SK-N-SH (cell line): ENCODE measurements around the gene SCAPER. TPM values are rescaled to one million over a fixed set of nuclear protein-coding genes. Genes with fewer than 3 reads are reported as not detected.
"Not testable (repeated sequence)": the region's sequence is repeated elsewhere in the genome, so short reads cannot be mapped to it uniquely, and the experiment has no call there.

Source experiments
- CTCF ChIA-PET: fragments of 300-600, 350-600 bp; formaldehyde crosslinking; extraction: SDS; loops from one replicate; lab custom pipeline; 2021; lab: Yijun Ruan, JAX
- POLR2A ChIA-PET: fragments of 350-600 bp; sonication (Branson Sonifier 250); formaldehyde crosslinking; extraction: SDS; loops from one replicate; lab custom pipeline; 2020; ENCODE audit warnings: antibody characterized with exemption, inconsistent platforms; lab: Yijun Ruan, JAX
- DNase-seq: peaks from one replicate; pipeline ENCODE4 v3.0.0; 2012
- H2AFZ ChIP-seq: fragments of 200-600 bp; sonication (generic); 2 replicates; pipeline ENCODE4 v1.8.1; 2016; ENCODE audit warnings: antibody characterized with exemption, mild to moderate bottlenecking, low read depth
- H3F3A ChIP-seq: fragments of 200-600 bp; sonication (generic); replicated peaks from 2 replicates; pipeline ENCODE3; 2016; ENCODE audit warnings: antibody characterized with exemption, mild to moderate bottlenecking; ENCODE audit not compliant: insufficient read depth
- H3K27ac ChIP-seq, 2 experiments: fragments of 200-500 bp in 1 of 2; fragments of 200-600 bp in 1 of 2; sonication (Bioruptor generic) in 1 of 2; sonication (generic), shearing (Covaris generic) in 1 of 2; 2 replicates each; pipeline versions ENCODE4 v1.5.1 to v1.6.1; 2014 to 2016; ENCODE audit warnings: low read depth in 2 of 2, inconsistent platforms in 1 of 2, low read length in 1 of 2, mild to moderate bottlenecking in 1 of 2, mixed read lengths in 1 of 2
- H3K27me3 ChIP-seq: fragments of 200-600 bp; sonication (generic), shearing (Covaris generic); 2 replicates; pipeline ENCODE4 v1.6.1; 2016; ENCODE audit warnings: mixed run types; ENCODE audit not compliant: insufficient read depth
- H3K36me3 ChIP-seq, 2 experiments: fragments of 200-500 bp in 1 of 2; fragments of 200-600 bp in 1 of 2; sonication (Bioruptor generic) in 1 of 2; sonication (generic) in 1 of 2; replicated peaks in 1 of 2; 2 replicates each; pipeline versions ENCODE3 to v1.5.1; 2014 to 2016; ENCODE audit warnings: low read length in 1 of 2, mild to moderate bottlenecking in 1 of 2; ENCODE audit not compliant: insufficient read depth in 2 of 2, control insufficient read depth in 1 of 2
- H3K4me1 ChIP-seq, 2 experiments: fragments of 200-500 bp in 1 of 2; fragments of 200-600 bp in 1 of 2; sonication (Bioruptor generic) in 1 of 2; sonication (generic), shearing (Covaris generic) in 1 of 2; 2 replicates each; pipeline versions ENCODE4 v1.5.1 to v1.6.1; 2014 to 2016; ENCODE audit warnings: low read depth in 1 of 2, low read length in 1 of 2, mixed run types in 1 of 2; ENCODE audit not compliant: insufficient read depth in 2 of 2, control insufficient read depth in 1 of 2
- H3K4me2 ChIP-seq: fragments of 200-600 bp; sonication (generic), shearing (Covaris generic); 2 replicates; pipeline ENCODE4 v1.6.1; 2017; ENCODE audit warnings: mixed run types
- H3K4me3 ChIP-seq, 2 experiments: fragments of 200-500 bp in 1 of 2; fragments of 200-600 bp in 1 of 2; sonication (Bioruptor generic) in 1 of 2; sonication (generic), shearing (Covaris generic) in 1 of 2; 2 replicates each; pipeline versions ENCODE4 v1.5.1 to v1.8.1; 2014 to 2016; ENCODE audit warnings: low read depth in 2 of 2, inconsistent platforms in 1 of 2, low read length in 1 of 2, mild to moderate bottlenecking in 1 of 2, mixed read lengths in 1 of 2, moderate library complexity in 1 of 2
- H3K79me2 ChIP-seq: fragments of 200-600 bp; sonication (generic); 2 replicates; pipeline ENCODE4 v1.8.1; 2017; ENCODE audit warnings: mild to moderate bottlenecking; ENCODE audit not compliant: insufficient read depth
- H3K9ac ChIP-seq: fragments of 200-600 bp; sonication (generic); 2 replicates; pipeline ENCODE4 v1.6.1; 2017; ENCODE audit warnings: mixed run types
- H3K9me2 ChIP-seq: fragments of 200-600 bp; sonication (generic); 2 replicates; pipeline ENCODE4 v1.6.1; 2017; ENCODE audit warnings: mixed run types
- H3K9me3 ChIP-seq: fragments of 200-600 bp; sonication (generic); 2 replicates; pipeline ENCODE4 v1.6.1; 2017; ENCODE audit warnings: mixed run types, mild to moderate bottlenecking, moderate library complexity
- H4K20me1 ChIP-seq: fragments of 200-600 bp; sonication (generic); 2 replicates; pipeline ENCODE4 v1.6.1; 2017; ENCODE audit warnings: mild to moderate bottlenecking, mixed run types; ENCODE audit not compliant: insufficient read depth
- CHD2 ChIP-seq: fragments of 150-350 bp; IDR thresholded peaks from 2 replicates; pipeline ENCODE4 v1.6.1; 2018; ENCODE audit warnings: low read length; ENCODE audit not compliant: partially characterized antibody
- ELF1 ChIP-seq: IDR thresholded peaks from 2 replicates; pipeline ENCODE4 v1.4.0; 2012
- FOXJ3 ChIP-seq: sonication (generic); formaldehyde crosslinking; IDR thresholded peaks from 2 replicates; pipeline ENCODE4 v1.5.1; 2020; ENCODE audit warnings: mild to moderate bottlenecking, missing genetic modification reagents
- GABPA ChIP-seq: IDR thresholded peaks from 2 replicates; pipeline ENCODE4 v1.4.0; 2012; ENCODE audit warnings: low read depth, mild to moderate bottlenecking
- GATA2 ChIP-seq: sonication (generic); formaldehyde crosslinking; IDR thresholded peaks from 2 replicates; pipeline ENCODE4 v1.5.0; 2020; ENCODE audit warnings: mild to moderate bottlenecking, missing genetic modification reagents
- JUND ChIP-seq: IDR thresholded peaks from 2 replicates; pipeline ENCODE4 v1.4.0; 2012
- WGBS: methylation state at CpG from one replicate; pipeline ENCODE4 v1.1.6; 2017; ENCODE audit warnings: low lambda C conversion rate; 5-methylcytosine and 5-hydroxymethylcytosine counted together
- polyA plus RNA-seq, 3 experiments: library from polyadenylated mRNA; depleted of rRNA; stranded (reverse); fragments of >200 nt; gene quantifications; 2 replicates each; pipeline ENCODE4 v1.2.3, GENCODE V29; 2012
- TF ChIP-seq, protein P1 (sequence below): IDR thresholded peaks from 2 replicates; pipeline ENCODE4 v1.4.0; 2012; ENCODE audit warnings: low read depth
- TF ChIP-seq, protein P2 (sequence below): IDR thresholded peaks from 2 replicates; pipeline ENCODE4 v1.4.0; 2012; ENCODE audit warnings: low read depth, borderline replicate concordance

Gene SCAPER
- polyA plus RNA-seq, 1 of the 3 experiments (the other 2 are of a cell fraction), result 1.8 TPM

DNA sequence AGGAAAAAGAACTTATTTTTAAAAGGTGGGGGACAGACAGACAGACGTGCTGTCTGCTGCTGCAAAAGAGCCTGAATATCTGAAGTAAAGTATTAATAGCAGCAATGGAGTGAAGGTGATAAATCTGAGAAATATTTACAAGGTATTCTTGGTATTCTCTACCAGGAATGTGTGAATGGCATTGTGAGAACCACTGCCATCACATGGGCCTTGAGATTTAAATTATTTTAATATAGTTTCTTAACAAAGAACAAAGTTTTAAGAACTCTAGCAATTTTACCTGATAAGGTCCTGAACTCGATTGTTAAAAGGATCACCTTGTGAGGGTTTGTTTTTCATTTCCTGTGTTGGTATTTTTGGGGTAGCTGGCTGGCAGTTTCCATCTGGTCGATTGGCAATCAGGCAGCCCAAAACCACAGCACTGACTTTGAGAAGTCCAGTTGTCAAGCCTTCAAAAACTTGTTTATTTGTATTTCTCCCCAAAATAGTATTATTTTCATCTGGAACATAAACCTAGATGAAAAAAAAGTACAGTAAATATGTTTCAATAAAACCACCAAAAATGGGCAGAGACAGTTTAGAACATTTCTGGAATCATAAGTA lies 471.2 kb downstream of the SCAPER start:
- H3K9me3 ChIP-seq, result no peaks in the 10 kb centered on the region
- no peaks in the 10 kb centered on the region for H3K36me3 ChIP-seq
- H3K4me1 ChIP-seq, result no peaks in the 10 kb centered on the region
- no peaks in the 10 kb centered on the region for H3K79me2 ChIP-seq
- POLR2A ChIA-PET, result no interaction called here
- no peak overlapping the region for H3K9ac ChIP-seq
- H2AFZ ChIP-seq, result no peak overlapping the region
- no peak overlapping the region for H3K4me3 ChIP-seq
- no peak for DNase-seq
- no peak overlapping the region; a peak in 1 of 4 replicates for H3K27ac ChIP-seq
- H3K9me2 ChIP-seq, result no peaks in the 10 kb centered on the region
- H3K4me2 ChIP-seq, result no peak overlapping the region
- H4K20me1 ChIP-seq, result no peaks in the 10 kb centered on the region
- no peaks in the 10 kb centered on the region for H3F3A ChIP-seq
- CTCF ChIA-PET, result no interaction called here
- TF ChIP-seq JUND, result peak; percentile 4; the same call in 1 of the 2 replicates
- TF ChIP-seq CHD2, result no peak
- TF ChIP-seq, all 33 proteins: peak for 1
- WGBS, result 37% methylated on average over 3 of the region's 3 CpGs
- H3K27me3 ChIP-seq, result no peaks in the 10 kb centered on the region

DNA sequence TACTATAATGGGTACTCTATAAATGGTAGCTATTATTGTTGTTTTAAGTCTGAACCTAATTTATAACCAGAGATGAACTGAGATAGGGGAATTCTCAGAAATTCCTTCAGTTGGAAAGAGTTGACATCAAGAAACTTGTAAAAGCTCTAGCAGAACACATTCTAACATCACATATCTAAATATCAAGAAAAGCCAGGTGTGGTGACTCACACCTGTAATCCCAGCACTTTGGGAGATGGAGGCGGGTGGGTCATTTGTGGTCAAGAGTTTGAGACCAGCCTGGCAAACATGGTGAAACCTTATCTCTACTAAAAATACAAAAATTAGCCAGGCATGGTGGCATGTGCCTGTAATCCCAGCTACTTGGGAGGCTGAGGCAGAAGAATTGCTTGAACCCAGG lies 472.1 kb downstream of the SCAPER start:
- H3K9ac ChIP-seq, POLR2A ChIA-PET, DNase-seq: not testable (repeated sequence)

DNA sequence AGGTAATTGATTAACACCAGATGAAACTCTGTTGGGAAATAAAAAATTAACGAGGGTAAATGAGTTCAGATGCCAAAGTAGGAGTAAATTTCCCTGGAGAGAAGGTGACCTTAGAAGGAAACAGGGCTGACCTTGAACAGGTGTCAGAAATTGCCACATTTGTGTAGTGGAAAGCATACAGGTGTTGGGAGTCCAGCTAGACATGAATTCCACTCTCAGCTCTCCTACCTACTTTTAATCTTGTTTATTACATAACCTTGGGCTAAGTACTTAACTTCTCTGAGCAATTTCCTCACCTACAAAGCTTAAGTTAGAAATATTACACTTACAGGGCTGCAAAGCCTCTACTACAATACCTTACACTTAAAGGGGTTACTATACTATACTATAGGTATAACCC lies 472.5 kb downstream of the SCAPER start:
- Histone ChIP-seq H3K4me2 (no peak overlapping the region), H3K9me3 (no peaks in the 10 kb centered on the region), H3K36me3 (no peaks in the 10 kb centered on the region), H3K4me1 (no peaks in the 10 kb centered on the region), H4K20me1 (no peaks in the 10 kb centered on the region), H3K27ac (no peak overlapping the region), H3K4me3 (no peak overlapping the region), H3K9ac (no peak overlapping the region), H3K27me3 (no peaks in the 10 kb centered on the region), H2AFZ (no peak overlapping the region), H3K79me2 (no peaks in the 10 kb centered on the region), H3F3A (no peaks in the 10 kb centered on the region), H3K9me2 (no peaks in the 10 kb centered on the region)
- ChIA-PET POLR2A (no interaction called here), CTCF (interaction anchor here (1.1 to 1.2 kb wide), 2 partner anchors 53 to 243 kb away, joined by 3 to 5 read pairs; no protein-coding TSS in a partner anchor)
- 33% methylated on average over 1 of the region's 1 CpG for WGBS
- TF ChIP-seq, protein P1, sequence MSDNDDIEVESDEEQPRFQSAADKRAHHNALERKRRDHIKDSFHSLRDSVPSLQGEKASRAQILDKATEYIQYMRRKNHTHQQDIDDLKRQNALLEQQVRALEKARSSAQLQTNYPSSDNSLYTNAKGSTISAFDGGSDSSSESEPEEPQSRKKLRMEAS, result no peak
- no peak for TF ChIP-seq ELF1
- no peak for TF ChIP-seq JUND
- TF ChIP-seq GATA2 (CRISPR knock-in tag), result no peak
- TF ChIP-seq, protein P2, sequence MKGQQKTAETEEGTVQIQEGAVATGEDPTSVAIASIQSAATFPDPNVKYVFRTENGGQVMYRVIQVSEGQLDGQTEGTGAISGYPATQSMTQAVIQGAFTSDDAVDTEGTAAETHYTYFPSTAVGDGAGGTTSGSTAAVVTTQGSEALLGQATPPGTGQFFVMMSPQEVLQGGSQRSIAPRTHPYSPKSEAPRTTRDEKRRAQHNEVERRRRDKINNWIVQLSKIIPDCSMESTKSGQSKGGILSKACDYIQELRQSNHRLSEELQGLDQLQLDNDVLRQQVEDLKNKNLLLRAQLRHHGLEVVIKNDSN, result no peak
- no peak for TF ChIP-seq FOXJ3
- no peak for TF ChIP-seq GABPA
- no peak for DNase-seq

More for the DNA sequence above, 472.1 kb downstream of the SCAPER start:
- WGBS, result 92% methylated on average over 1 of the region's 1 CpG
- not testable (repeated sequence) for H3F3A ChIP-seq, H3K4me1 ChIP-seq, H3K36me3 ChIP-seq, H3K79me2 ChIP-seq, H3K27me3 ChIP-seq, H3K4me3 ChIP-seq, H3K9me2 ChIP-seq, H3K4me2 ChIP-seq, H3K9me3 ChIP-seq, H2AFZ ChIP-seq, H3K27ac ChIP-seq, H4K20me1 ChIP-seq
- CTCF ChIA-PET, result interaction anchor here (1.1 to 1.2 kb wide), 2 partner anchors 54 to 243 kb away, joined by 3 to 5 read pairs; no protein-coding TSS in a partner anchor
